Stimulated activated CD8-positive, alpha-beta memory T cell treated with anti-CD3 and anti-CD28 coated beads, Interleukin-12 subunit alpha, Interleukin-12 subunit beta, amount 100 ng/mL, for 1 hour (primary cell): Measurements from ENCODE around the gene ERI3.

Source experiments
- DNase-seq: peaks from one replicate; pipeline ENCODE4 v3.0.0-alpha.2; 2020; ENCODE audit warnings: low read depth

Gene ERI3

DNA sequence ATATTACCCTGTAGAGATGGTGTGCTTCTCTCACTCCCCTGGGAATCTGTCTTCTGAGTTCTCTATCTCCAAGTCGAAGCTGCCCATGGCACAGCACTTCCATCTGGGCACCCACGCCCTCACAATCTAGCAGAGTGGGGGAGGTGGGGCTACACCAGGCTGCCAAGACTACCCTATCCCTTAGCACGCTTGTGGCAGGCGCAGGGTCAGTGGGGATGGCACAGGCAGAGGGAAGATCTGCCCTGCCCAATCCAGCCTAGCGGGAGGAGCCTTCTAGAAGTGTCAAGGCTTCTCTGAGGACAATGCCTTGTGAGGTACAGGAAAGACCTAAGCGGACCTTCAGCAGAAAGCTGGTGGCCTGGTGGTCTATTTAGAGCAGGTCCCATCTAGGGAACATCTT, 92.6 kb downstream of the ERI3 start:
- DNase-seq = no peak

GRCh38 chr1:44261962-44262361, 93.1 kb downstream of the ERI3 start:
- DNase-seq = no peak

GRCh38 chr1:44261171-44261817, 93.8 kb downstream of the ERI3 start:
- no peak for DNase-seq

GRCh38 chr1:44260792-44261170, 94.3 kb downstream of the ERI3 start:
- DNase-seq = no peak

DNA sequence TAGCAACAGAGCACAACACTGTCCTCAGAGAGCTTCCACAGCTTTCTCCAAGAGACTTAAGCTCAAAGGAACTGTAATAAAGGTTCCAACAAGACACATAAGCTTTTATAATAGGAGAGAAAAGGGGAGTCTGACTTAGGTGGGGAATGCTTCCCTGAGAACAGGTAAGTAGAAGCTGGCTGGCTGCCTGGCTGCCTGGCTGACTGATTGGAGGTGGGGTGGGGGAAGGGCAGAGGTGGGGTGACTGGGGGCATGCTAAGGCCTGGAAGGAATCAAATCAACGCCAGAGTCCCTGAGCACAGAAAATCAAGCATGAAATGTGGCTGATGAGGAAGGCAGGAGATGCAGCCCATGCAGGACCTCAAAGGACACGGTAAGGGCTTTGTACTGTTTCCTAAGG, 96.0 kb downstream of the ERI3 start:
- no peak for DNase-seq

GRCh38 chr1:44256762-44257554, 98.1 kb downstream of the ERI3 start:
- no peak for DNase-seq

DNA sequence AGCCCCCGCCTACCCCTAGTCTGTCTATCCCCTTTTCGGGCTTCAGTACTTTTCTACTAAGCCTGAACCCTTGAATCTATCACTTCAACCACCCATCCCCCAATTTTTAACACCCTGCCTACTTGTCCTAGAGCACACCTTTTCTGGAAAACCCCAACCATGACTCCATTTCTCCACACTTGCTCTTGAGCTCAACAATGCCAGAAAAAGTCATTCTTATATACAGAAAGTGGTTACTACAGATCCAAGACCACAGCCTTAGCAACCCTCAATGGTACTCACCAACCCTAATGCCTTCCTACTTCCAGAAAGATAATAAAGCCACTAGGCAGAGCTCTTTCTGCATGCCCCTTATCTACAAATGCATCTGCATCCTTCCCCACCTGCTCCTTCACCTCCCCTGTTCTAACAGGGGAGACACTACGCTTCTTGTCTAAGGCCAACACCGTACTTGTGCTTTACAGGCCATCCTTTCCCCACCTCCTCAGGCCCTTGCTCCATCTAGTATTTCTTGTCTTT, 100.6 kb downstream of the ERI3 start:
- DNase-seq = no peak

GRCh38 chr1:44251989-44252671, 102.9 kb downstream of the ERI3 start:
- no peak for DNase-seq

DNA sequence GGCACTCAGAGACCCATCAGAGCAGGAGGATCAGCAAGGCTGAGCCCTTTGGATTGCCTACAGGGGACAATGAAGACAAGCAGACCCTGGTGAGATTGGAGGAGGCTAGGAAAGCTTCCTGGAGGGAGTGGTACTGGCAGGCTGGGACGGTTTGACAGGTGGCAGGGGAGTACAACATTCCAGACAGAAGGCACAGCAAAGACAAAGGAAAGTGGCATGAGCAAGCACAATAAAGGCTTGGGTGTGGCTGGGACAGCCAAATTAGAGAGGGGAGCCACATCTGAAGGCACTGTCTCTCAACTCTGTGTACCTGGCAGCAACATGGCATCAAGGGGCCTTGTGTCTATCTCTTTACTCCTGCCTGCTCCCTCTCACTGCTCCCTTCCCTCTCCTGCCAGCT, 103.6 kb downstream of the ERI3 start:
- DNase-seq = no peak

DNA sequence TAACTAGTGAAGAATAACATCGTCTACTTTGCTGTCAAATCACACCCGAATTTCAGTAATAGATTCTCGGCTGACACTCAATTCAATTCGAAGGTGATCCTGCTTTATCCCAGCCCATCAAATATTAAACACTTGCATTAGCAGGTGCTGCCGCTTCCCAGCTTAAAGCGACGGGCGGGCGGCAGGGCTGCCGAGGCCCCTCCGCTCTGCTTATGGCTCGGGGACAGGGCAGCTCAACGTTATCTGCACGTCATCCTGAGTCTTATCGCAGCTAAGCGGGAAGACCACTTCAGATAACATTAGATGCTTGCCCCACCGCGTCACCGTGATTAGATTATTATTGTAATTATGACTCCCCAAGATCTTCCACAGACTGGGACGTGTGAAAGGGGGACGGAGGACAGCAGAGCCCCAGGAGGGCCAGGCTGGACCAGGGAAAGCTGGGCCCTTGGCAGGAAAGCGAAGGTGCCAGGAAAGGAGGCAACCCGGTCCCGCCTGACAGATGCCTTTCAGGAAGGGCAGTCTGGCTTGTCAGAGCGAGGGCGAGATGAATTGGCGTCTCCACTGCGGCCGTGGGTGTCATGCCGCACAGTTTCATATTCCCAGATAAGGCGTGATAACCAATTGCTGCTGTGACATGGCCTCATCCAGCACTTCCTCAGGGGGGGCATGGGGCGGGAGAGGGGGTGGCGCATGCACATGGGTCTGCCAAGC, 104.8 kb downstream of the ERI3 start:
- no peak for DNase-seq

- no peak for DNase-seq
Observed at GRCh38 chr1:44249543-44249942, 105.5 kb downstream of the ERI3 start.

GRCh38 chr1:44246806-44247205, 108.3 kb downstream of the ERI3 start:
- no peak for DNase-seq

- no peak for DNase-seq
Observed at GRCh38 chr1:44244986-44245385, 110.1 kb downstream of the ERI3 start.

DNA sequence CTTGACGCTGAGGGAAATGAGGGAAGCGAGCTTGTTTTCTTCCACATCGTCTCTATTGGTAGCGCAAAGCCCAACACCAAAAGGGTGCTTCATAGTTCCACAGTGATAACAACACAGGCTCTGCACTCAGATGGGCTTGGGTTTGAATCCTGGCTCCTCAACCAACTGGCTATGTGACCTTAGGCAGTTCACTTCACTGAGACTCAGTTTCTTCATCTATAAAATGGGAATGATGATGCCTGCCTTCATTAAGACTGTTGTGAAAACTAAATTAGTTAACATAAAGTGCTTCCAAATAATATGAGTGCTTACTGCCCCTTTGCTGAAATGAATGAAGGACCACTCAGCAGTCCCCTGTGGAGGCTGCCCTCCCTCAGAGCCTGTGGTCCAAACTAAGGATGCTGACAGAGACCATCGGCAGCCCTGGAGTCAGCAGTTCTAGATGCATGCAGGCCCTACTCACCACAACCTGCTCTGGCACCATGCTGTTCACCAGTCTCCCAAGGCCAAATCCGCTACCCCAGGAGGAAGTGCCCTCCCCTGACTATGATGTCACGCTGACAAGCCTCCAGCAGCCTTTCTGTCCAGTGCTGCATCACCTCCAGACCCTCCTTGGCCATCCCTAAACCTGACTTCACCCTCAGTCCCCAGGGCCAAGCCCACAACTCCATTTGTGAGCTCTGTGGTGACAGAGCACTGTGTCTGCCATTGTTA, 111.1 kb downstream of the ERI3 start:
- no peak for DNase-seq

DNA sequence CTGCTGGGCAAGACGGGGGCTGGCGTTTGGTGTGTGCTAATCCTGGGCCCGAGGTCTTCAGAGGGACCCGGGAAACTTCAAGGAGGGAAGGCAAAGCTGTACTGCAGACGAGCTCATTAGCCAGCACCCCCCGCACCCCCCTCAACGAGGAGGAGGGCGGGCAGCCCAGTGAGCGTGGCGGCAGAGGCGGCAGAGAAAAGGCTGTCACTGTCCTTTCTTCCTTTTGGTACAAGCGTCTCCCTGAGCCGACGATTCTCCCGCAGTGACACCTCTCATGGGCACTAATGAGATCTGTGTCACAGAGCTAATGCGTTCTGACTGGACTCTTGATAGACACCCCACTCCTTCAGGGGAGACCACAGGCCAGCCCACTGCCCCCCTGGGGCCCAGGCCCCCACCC, 112.3 kb downstream of the ERI3 start:
- no peak for DNase-seq

GRCh38 chr1:44240802-44241671, 114.0 kb downstream of the ERI3 start:
- no peak for DNase-seq

- DNase-seq = no peak
Observed at GRCh38 chr1:44239961-44240371, 115.1 kb downstream of the ERI3 start.

DNA sequence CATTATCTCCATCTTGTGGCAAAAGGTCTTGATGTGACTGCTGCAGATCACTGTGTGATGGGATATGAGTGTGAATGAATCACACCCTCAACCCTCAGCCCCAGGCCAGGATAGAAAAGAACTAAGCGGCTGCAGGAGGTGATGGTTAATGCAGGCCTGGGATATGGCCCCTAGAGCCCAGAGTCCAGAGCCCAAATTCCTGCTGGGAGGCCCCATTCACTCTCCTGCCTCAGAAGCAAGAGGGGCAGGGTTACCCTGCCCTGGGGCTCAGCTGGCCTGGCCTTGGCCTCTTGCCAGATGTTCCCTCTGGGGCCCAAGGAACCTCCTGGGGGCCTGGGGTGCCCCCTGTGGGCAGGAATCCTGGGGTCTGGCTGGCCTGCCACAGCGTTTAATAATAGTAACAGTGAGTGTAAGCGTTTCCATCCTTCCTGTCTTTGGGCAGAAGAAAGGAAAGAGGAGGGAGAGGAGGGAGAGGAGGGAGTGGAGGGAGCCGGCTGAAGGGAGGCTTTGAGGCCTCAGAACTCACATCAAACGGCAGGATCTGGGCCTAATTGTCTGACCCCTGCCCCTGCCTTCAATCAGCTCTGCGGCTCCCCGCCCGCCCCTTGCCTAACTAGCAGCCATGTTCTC, 115.6 kb downstream of the ERI3 start:
- DNase-seq = no peak

GRCh38 chr1:44238660-44239059, 116.4 kb downstream of the ERI3 start:
- no peak for DNase-seq
